ENCODE results near the gene COL20A1.

The COL20A1 gene

DNA sequence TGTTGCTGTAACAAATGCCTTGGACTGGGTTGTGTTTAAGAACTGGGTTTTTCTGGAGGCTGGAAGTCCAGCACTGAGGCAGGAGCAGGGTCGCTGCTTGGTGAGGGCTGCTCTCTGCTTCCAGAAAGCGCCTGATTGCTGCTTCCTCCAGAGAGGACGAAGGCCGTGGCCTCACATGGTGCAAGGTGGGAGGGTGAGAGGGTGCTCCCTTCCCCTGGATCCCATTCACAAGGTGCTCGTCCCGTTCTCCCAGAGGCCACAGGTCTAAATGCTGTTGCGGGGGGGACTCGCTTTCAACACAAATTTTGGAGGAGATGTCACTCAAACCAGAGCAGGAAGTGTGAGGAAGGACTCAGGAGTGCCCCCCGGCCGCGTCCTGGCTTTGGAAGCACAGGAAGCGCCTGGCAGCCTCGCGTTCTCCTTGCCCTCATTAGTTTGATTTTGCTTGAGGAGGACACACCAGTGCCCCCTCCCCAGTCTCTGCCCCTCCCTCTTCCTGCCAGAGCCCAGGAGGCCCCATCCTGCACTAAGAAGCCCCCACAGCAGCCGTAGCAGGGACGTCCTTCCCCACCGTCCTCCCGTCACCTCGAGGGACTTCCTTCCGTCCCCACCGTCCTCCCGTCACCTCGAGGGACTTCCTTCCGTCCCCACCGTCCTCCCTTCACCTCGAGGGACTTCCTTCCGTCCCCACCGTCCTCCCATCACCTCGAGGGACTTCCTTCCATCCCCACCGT lies 31.0 kb upstream of the COL20A1 start:
- H3K27me3 ChIP-seq (ENCODE audit: control insufficient read depth, insufficient read depth, low read length), result 0 out of 2 replicates have a peak, but pooled peaks cover 5% of the 10 kb centered on the region
- H3K36me3 ChIP-seq (ENCODE audit: control insufficient read depth, insufficient read depth, low read length), result no peaks in the 10 kb centered on the region
- H3K9me3 ChIP-seq (ENCODE audit: control insufficient read depth, insufficient read depth, low read length), result no peaks in the 10 kb centered on the region
- no peak overlapping the region for H3K27ac ChIP-seq (ENCODE audit: low read depth, low read length)
- H3K4me1 ChIP-seq (ENCODE audit: control insufficient read depth, insufficient read depth, low read length), result no peaks in the 10 kb centered on the region
- no peak overlapping the region for H3K4me3 ChIP-seq (ENCODE audit: low read depth, low read length)
- H3K9ac ChIP-seq (ENCODE audit: low read depth, low read length), result no peak overlapping the region

DNA sequence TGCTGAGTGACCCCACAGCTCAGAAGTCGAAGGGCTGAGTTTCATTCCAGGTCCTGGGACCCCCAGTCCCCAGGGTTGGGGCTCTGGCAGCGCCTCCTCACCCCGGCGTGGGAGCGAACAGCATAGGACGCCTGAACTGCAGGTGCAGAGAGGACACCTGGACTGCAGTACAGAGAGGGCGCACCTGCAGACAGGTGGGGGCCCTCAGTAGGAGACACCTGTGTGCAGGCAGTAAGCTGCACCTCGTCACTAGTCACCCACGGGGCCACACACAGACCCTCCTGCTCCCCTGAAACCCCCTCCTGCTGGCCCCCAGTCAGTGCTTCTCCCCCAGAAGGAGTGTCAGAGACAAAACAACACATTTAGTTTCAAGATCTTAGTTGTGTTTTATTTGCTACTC lies 30.1 kb upstream of the COL20A1 start:
- 0 out of 2 replicates have a peak, but pooled peaks cover 5% of the 10 kb centered on the region for H3K27me3 ChIP-seq (ENCODE audit: control insufficient read depth, insufficient read depth, low read length)
- H3K4me1 ChIP-seq (ENCODE audit: control insufficient read depth, insufficient read depth, low read length), result no peaks in the 10 kb centered on the region
- no peak overlapping the region for H3K4me3 ChIP-seq (ENCODE audit: low read depth, low read length)
- H3K9me3 ChIP-seq (ENCODE audit: control insufficient read depth, insufficient read depth, low read length), result no peaks in the 10 kb centered on the region
- H3K9ac ChIP-seq (ENCODE audit: low read depth, low read length), result no peak overlapping the region
- no peaks in the 10 kb centered on the region for H3K36me3 ChIP-seq (ENCODE audit: control insufficient read depth, insufficient read depth, low read length)
- no peak overlapping the region for H3K27ac ChIP-seq (ENCODE audit: low read depth, low read length)

DNA sequence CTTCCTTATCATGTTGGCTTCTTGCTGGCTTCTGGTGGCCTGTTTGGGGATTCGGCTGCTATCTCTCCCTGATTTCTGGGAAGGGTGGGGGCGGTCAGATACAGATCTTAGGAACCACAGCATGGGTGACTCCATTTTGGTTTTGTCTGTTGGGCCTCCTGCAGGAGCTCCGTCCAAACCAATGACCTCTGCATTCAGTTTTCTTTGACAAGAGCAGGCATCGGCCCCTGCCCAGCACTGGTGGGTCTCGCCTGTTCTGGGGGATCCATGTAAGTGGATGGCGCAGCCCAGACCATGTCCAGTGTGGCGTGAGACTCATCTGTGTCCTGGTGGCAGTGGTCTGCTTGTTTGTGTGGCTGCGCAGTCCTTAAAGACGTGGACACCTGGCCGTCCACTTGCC lies 29.0 kb upstream of the COL20A1 start:
- H3K4me3 ChIP-seq (ENCODE audit: low read depth, low read length), result no peak overlapping the region
- no peaks in the 10 kb centered on the region for H3K27me3 ChIP-seq (ENCODE audit: control insufficient read depth, insufficient read depth, low read length)
- no peak overlapping the region for H3K9ac ChIP-seq (ENCODE audit: low read depth, low read length)

DNA sequence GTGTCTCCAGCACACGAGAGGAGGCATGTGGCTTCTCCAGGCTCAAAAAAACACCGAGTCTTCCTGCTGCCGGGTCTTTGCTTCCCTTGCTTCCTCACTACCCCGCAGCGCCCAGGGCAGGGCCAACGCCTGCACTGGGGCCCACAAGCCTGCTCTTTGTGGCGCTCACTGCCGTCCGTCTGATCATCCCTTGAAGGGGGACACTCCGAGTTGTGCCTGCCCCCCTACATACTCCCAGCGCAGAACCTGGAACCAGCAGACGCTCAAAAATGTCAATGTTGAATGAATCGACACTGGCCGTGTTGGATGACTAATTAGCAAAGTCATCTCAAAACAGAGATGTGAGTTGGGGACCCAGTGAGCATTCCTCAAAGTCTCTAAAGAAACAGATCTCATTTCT lies 28.5 kb upstream of the COL20A1 start:
- no peaks in the 10 kb centered on the region for H3K27me3 ChIP-seq (ENCODE audit: control insufficient read depth, insufficient read depth, low read length)
- H3K27ac ChIP-seq (ENCODE audit: low read depth, low read length), result no peak overlapping the region
- H3K4me3 ChIP-seq (ENCODE audit: low read depth, low read length), result no peak overlapping the region
- H3K9me3 ChIP-seq (ENCODE audit: control insufficient read depth, insufficient read depth, low read length), result no peaks in the 10 kb centered on the region
- H3K9ac ChIP-seq (ENCODE audit: low read depth, low read length), result no peak overlapping the region
- no peaks in the 10 kb centered on the region for H3K4me1 ChIP-seq (ENCODE audit: control insufficient read depth, insufficient read depth, low read length)
- H3K36me3 ChIP-seq (ENCODE audit: control insufficient read depth, insufficient read depth, low read length), result no peaks in the 10 kb centered on the region

More for the DNA sequence above, 29.0 kb upstream of the COL20A1 start:
- no peaks in the 10 kb centered on the region for H3K4me1 ChIP-seq (ENCODE audit: control insufficient read depth, insufficient read depth, low read length)
- H3K36me3 ChIP-seq (ENCODE audit: control insufficient read depth, insufficient read depth, low read length), result no peaks in the 10 kb centered on the region
- no peak overlapping the region for H3K27ac ChIP-seq (ENCODE audit: low read depth, low read length)
- no peaks in the 10 kb centered on the region for H3K9me3 ChIP-seq (ENCODE audit: control insufficient read depth, insufficient read depth, low read length)

DNA sequence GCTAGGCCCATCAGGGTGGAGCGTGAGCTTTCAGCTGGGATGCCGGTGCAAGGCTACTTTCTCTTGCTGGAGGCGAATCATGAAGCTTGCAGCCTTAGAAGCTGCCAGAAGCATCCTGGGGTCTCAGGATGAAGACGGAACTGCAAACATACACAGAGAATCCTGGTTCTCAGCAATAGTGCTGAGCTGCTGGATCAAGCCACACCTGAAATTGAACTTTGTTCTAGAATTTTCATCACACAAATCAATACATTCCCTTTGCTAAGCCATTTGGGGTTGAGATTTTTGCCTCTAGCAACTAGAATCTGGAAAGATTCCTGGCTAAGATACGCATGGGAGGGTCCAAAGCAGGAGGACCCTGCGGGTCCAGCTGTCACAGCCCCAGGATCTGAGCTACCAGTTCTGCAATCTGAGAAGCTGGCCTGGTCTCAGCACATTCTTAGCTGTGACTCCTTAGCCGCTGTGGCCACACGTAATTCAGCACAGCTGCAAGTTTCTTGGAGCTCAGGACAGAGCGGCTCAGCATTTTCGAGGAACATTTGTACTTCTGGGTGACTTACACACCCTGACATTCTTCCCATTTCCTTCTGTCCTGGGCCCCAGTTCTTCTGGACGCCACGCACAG lies 27.0 kb upstream of the COL20A1 start:
- no peak overlapping the region for H3K9ac ChIP-seq (ENCODE audit: low read depth, low read length)
- H3K27me3 ChIP-seq (ENCODE audit: control insufficient read depth, insufficient read depth, low read length), result no peaks in the 10 kb centered on the region
- H3K27ac ChIP-seq (ENCODE audit: low read depth, low read length), result no peak overlapping the region
- no peak overlapping the region for H3K4me3 ChIP-seq (ENCODE audit: low read depth, low read length)
- no peaks in the 10 kb centered on the region for H3K4me1 ChIP-seq (ENCODE audit: control insufficient read depth, insufficient read depth, low read length)
- H3K9me3 ChIP-seq (ENCODE audit: control insufficient read depth, insufficient read depth, low read length), result no peaks in the 10 kb centered on the region
- peaks cover 3% of the 10 kb centered on the region; the same call in 1 of the 2 replicates for H3K36me3 ChIP-seq (ENCODE audit: control insufficient read depth, insufficient read depth, low read length)

DNA sequence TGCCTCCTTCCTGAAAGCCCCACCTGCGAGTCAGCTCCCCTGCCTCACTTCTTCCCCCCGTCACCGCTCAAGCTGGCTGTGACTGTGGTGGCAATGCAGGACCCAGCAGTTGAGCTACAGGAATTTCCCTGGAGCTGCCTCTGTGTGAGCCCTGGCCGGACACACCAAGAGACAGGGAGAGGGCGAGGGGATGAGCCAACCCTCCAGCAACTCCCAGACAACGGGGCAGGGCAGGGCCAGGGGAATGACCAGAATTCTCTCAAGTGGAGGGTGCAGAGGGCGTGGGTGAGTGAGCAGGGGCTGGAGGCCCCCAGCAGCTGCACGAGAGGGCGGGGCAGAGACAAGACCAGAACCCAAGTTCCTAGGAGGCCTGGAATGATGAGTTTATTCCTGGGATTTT lies 25.3 kb upstream of the COL20A1 start:
- no peaks in the 10 kb centered on the region for H3K4me1 ChIP-seq (ENCODE audit: control insufficient read depth, insufficient read depth, low read length)
- peaks cover 3% of the 10 kb centered on the region; the same call in 1 of the 2 replicates for H3K36me3 ChIP-seq (ENCODE audit: control insufficient read depth, insufficient read depth, low read length)
- H3K27me3 ChIP-seq (ENCODE audit: control insufficient read depth, insufficient read depth, low read length), result no peaks in the 10 kb centered on the region
- no peak overlapping the region for H3K4me3 ChIP-seq (ENCODE audit: low read depth, low read length)
- no peak overlapping the region; the same call in 1 of the 2 replicates for H3K9ac ChIP-seq (ENCODE audit: low read depth, low read length)
- H3K27ac ChIP-seq (ENCODE audit: low read depth, low read length), result no peak overlapping the region
- H3K9me3 ChIP-seq (ENCODE audit: control insufficient read depth, insufficient read depth, low read length), result no peaks in the 10 kb centered on the region

DNA sequence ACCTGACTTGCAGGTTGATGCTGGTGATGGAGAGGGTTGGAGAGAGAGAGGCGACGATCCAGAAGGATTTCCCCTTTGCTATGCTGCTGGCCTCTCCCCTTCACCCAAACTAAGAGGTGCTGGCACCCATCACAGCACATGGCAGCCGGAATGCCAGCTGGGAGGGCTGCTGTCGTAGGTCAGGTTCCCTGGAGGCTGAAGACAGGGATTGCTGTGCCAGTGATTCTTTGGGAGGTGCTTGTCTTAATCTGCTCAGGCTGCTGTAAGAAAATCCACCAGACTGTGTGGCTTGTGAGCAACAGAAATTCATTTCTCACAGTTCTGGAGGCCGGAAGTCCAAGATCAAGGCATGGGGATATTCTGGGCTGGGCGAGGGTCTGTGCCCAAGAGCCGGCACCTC lies 24.7 kb upstream of the COL20A1 start:
- Histone ChIP-seq H3K27ac (ENCODE audit: low read depth, low read length) (no peak overlapping the region), H3K9ac (ENCODE audit: low read depth, low read length) (no peak overlapping the region; the same call in 1 of the 2 replicates), H3K4me1 (ENCODE audit: control insufficient read depth, insufficient read depth, low read length) (no peaks in the 10 kb centered on the region), H3K36me3 (ENCODE audit: control insufficient read depth, insufficient read depth, low read length) (peaks cover 3% of the 10 kb centered on the region; the same call in 1 of the 2 replicates), H3K9me3 (ENCODE audit: control insufficient read depth, insufficient read depth, low read length) (no peaks in the 10 kb centered on the region), H3K27me3 (ENCODE audit: control insufficient read depth, insufficient read depth, low read length) (no peaks in the 10 kb centered on the region), H3K4me3 (ENCODE audit: low read depth, low read length) (no peak overlapping the region)

DNA sequence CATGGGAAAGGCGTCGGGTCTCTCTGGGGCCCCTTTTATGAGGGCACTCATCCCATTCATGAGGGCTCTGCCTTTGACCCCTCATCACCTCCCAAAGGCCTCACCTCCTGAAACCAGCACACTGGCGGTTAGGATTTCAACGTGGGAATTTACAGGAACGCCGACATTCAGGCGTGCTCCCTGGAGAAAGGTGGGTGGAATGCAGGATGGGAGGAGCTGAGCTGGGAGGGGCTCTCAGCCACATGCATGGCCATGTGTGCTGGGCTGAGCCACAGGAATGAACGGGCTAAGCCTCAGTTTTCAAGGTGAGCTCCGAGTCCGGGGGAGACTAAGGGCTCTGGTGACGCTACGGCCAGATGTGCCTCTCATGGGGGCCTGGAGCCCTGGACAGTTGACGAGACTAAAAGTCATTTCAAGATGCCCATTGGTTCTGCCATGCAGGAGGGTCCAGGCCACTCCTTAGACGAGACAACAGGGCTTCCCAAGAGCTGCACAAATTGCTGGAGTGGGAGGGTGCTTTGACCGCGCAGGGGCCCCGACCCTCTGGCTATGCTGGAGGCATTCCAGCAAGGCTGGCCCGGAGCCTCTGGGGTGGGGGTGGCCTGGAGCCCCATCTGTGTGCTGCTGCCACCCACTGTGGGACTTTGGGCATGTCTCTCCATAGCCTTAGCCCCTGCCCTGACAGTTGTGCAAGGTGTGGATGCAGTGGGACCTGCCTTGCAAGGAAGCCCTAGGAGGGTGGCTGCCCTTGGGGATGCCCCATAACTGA lies 24.1 kb upstream of the COL20A1 start:
- Histone ChIP-seq H3K4me1 (ENCODE audit: control insufficient read depth, insufficient read depth, low read length) (0 out of 2 replicates have a peak, but pooled peaks cover 2% of the 10 kb centered on the region), H3K27ac (ENCODE audit: low read depth, low read length) (no peak overlapping the region), H3K4me3 (ENCODE audit: low read depth, low read length) (no peak overlapping the region), H3K27me3 (ENCODE audit: control insufficient read depth, insufficient read depth, low read length) (no peaks in the 10 kb centered on the region), H3K9ac (ENCODE audit: low read depth, low read length) (no peak overlapping the region), H3K9me3 (ENCODE audit: control insufficient read depth, insufficient read depth, low read length) (no peaks in the 10 kb centered on the region), H3K36me3 (ENCODE audit: control insufficient read depth, insufficient read depth, low read length) (peaks cover 3% of the 10 kb centered on the region; the same call in 1 of the 2 replicates)

DNA sequence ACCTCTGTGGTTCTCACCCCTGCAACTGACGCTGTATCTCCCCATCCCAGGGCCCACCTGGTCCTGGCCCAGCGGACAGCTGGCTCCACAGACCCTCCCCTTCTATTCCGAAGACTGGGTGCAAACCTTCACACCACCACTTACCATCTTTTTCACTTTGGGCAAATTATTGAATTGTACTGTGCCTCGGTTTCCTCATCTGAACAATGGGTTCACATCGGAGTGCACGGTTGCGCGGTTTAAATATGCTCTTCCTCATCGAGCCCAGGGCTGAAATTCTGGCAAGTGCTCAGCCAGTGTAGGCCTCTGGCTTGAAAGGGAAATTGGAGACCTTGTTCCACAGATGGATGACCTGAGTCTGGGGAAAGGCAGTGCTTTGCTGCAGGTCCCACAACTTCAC lies 23.3 kb upstream of the COL20A1 start:
- Histone ChIP-seq H3K4me1 (ENCODE audit: control insufficient read depth, insufficient read depth, low read length) (0 out of 2 replicates have a peak, but pooled peaks cover 4% of the 10 kb centered on the region), H3K9me3 (ENCODE audit: control insufficient read depth, insufficient read depth, low read length) (no peaks in the 10 kb centered on the region), H3K9ac (ENCODE audit: low read depth, low read length) (no peak overlapping the region), H3K27ac (ENCODE audit: low read depth, low read length) (no peak overlapping the region), H3K36me3 (ENCODE audit: control insufficient read depth, insufficient read depth, low read length) (peaks cover 3% of the 10 kb centered on the region; the same call in 1 of the 2 replicates), H3K27me3 (ENCODE audit: control insufficient read depth, insufficient read depth, low read length) (no peaks in the 10 kb centered on the region), H3K4me3 (ENCODE audit: low read depth, low read length) (no peak overlapping the region)

DNA sequence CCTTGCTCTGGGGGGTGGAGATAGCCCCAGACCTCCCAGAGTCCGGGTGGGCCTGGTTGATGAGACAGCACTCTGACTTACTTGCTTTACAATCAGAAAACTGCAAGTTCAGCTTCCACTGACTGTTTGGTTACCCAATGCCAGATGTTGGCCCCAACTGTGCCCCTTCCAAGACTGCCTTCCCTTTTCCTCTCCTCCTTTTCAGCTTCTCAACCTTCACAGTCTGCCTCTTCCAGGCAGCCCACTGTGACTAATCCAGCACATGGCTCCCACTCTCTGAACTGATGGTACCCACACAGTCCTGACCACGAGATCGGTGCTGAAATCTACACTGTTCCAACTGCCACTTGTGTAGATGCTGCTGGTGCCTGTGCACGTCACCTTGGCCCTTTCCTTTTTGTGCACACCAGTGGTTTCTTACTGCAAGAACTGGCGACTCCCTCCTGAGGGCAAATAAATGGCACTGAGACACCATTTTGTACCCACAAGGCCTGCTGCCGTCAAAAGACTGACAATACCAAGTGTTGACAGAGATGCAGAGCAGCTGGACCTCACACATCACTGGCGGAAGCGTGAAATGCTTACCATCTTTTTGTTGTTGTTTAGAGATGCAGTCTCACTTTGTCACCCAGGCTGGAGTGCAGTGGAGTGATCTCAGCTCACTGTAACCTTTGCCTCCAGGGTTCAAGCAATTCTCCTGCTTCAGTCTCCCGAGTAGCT lies 22.2 kb upstream of the COL20A1 start:
- Histone ChIP-seq H3K36me3 (ENCODE audit: control insufficient read depth, insufficient read depth, low read length) (peaks cover 7% of the 10 kb centered on the region), H3K4me3 (ENCODE audit: low read depth, low read length) (no peak overlapping the region), H3K27me3 (ENCODE audit: control insufficient read depth, insufficient read depth, low read length) (no peaks in the 10 kb centered on the region), H3K4me1 (ENCODE audit: control insufficient read depth, insufficient read depth, low read length) (0 out of 2 replicates have a peak, but pooled peaks cover 4% of the 10 kb centered on the region), H3K9ac (ENCODE audit: low read depth, low read length) (no peak overlapping the region), H3K9me3 (ENCODE audit: control insufficient read depth, insufficient read depth, low read length) (no peaks in the 10 kb centered on the region), H3K27ac (ENCODE audit: low read depth, low read length) (no peak overlapping the region)

Data from HUES48 (cell line).